Cardiac muscle cell (in vitro differentiated cells and primary cell): ENCODE measurements around the gene TAOK2. TPM values are rescaled to one million over a fixed set of nuclear protein-coding genes. Genes with fewer than 3 reads are reported as not detected.

ENCODE experiments used
- DNase-seq, 2 donors: peaks; one replicate each; pipeline versions ENCODE4 v3.0.0 to v3.0.0-alpha.2; 2010 to 2017; ENCODE audit warnings: low read depth in 1 of 2, low spot score in 1 of 2
- H3K27ac ChIP-seq: fragments of 200-600 bp; sonication (generic); 2 replicates; pipeline ENCODE4 v1.5.1; 2016
- H3K27me3 ChIP-seq: fragments of 200-600 bp; sonication (generic); 2 replicates; pipeline ENCODE4 v1.6.0; 2016; ENCODE audit warnings: control low read depth
- H3K36me3 ChIP-seq: fragments of 200-600 bp; sonication (generic); 2 replicates; pipeline ENCODE4 v1.5.1; 2016; ENCODE audit warnings: control low read depth
- H3K4me1 ChIP-seq: fragments of 200-600 bp; sonication (generic); 2 replicates; pipeline ENCODE4 v1.8.1; 2017; ENCODE audit warnings: low read depth, mild to moderate bottlenecking, mixed run types
- H3K4me3 ChIP-seq: fragments of 200-600 bp; sonication (generic); 2 replicates; pipeline ENCODE4 v1.5.1; 2016; ENCODE audit warnings: mild to moderate bottlenecking
- H3K9me3 ChIP-seq: fragments of 200-600 bp; sonication (generic); 2 replicates; pipeline ENCODE4 v1.5.1; 2017; ENCODE audit warnings: low read depth, mild to moderate bottlenecking, control low read depth
- polyA plus RNA-seq: library from polyadenylated mRNA; unstranded; fragments of >200 nt; fragmentation: Nextera tagmentation; extraction: Ambion mirVana; gene quantifications from 2 replicates; pipeline ENCODE4 v1.2.1, GENCODE V29; 2016
- total RNA-seq: library from RNA; depleted of rRNA; stranded (reverse); fragments of >200 nt; gene quantifications from 2 replicates; pipeline ENCODE4 v1.2.3, GENCODE V29; 2016
- TF ChIP-seq, protein P1 (sequence below): IDR thresholded peaks from 2 replicates; pipeline ENCODE4 v1.5.1; 2012; ENCODE audit warnings: low read depth, mild to moderate bottlenecking, low read length

Gene TAOK2
- total and polyA plus RNA-seq, 2 experiments from 2014 or later = 25.8 to 70.9 TPM

DNA sequence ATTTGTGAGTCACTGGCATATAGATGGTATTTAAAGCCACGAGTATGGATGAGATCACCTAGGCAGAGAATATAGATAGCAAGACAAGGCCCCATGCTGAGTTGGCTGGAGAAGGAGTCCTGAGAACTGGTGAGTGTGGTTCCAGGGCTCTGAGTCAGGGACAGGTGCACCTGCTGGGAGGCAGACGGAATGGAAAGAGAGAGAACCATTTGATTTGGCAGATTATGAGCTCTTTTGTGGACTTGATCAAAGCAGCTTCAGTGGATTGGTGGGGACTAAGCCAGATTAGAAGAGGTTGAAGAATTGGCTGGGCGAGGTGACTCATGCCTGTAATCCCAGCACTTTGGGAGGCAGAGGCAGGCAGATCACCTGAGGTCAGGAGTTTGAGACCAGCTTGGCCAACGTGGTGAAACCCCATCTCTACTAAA, 45.1 kb downstream of the TAOK2 start:
- H3K4me3 ChIP-seq = no peak overlapping the region
- H3K27ac ChIP-seq = no peak overlapping the region
- no peaks in the 10 kb centered on the region for H3K36me3 ChIP-seq
- no peak for DNase-seq
- H3K4me1 ChIP-seq = no peaks in the 10 kb centered on the region
- H3K9me3 ChIP-seq = no peaks in the 10 kb centered on the region
- no peaks in the 10 kb centered on the region for H3K27me3 ChIP-seq
- TF ChIP-seq, protein P1, sequence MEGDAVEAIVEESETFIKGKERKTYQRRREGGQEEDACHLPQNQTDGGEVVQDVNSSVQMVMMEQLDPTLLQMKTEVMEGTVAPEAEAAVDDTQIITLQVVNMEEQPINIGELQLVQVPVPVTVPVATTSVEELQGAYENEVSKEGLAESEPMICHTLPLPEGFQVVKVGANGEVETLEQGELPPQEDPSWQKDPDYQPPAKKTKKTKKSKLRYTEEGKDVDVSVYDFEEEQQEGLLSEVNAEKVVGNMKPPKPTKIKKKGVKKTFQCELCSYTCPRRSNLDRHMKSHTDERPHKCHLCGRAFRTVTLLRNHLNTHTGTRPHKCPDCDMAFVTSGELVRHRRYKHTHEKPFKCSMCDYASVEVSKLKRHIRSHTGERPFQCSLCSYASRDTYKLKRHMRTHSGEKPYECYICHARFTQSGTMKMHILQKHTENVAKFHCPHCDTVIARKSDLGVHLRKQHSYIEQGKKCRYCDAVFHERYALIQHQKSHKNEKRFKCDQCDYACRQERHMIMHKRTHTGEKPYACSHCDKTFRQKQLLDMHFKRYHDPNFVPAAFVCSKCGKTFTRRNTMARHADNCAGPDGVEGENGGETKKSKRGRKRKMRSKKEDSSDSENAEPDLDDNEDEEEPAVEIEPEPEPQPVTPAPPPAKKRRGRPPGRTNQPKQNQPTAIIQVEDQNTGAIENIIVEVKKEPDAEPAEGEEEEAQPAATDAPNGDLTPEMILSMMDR = no peak

GRCh38 chr16:30022887-30023286, 49.2 kb downstream of the TAOK2 start, which contains the start of gene C16orf92:
Gene C16orf92, plus strand, starts transcription at chr16:30023198. Its CDS starts 143 bp downstream, at chr16:30023341.
- Histone ChIP-seq H3K9me3 (no peaks in the 10 kb centered on the region), H3K4me3 (no peak within 1 kb of the TSS), H3K36me3 (no peaks in the 10 kb centered on the region), H3K27me3 (no peaks in the 10 kb centered on the region), H3K27ac (no peak within 1 kb of the TSS), H3K4me1 (no peaks in the 10 kb centered on the region)
- no peak for DNase-seq
- TF ChIP-seq, protein P1 = no peak

GRCh38 chr16:30023586-30023985, 49.9 kb downstream of the TAOK2 start:
- no peaks in the 10 kb centered on the region for H3K27me3 ChIP-seq
- H3K4me3 ChIP-seq = no peak overlapping the region
- H3K4me1 ChIP-seq = no peaks in the 10 kb centered on the region
- no peaks in the 10 kb centered on the region for H3K36me3 ChIP-seq
- TF ChIP-seq, protein P1 = no peak
- no peak overlapping the region for H3K27ac ChIP-seq
- H3K9me3 ChIP-seq = no peaks in the 10 kb centered on the region
- no peak for DNase-seq

- Histone ChIP-seq H3K27ac (no peak overlapping the region), H3K4me1 (no peaks in the 10 kb centered on the region), H3K4me3 (no peak overlapping the region), H3K36me3 (no peaks in the 10 kb centered on the region), H3K9me3 (no peaks in the 10 kb centered on the region), H3K27me3 (peaks cover under 1% of the 10 kb centered on the region)
- no peak for DNase-seq
- TF ChIP-seq, protein P1 = no peak
Observed at GRCh38 chr16:30024451-30024850, 50.8 kb downstream of the TAOK2 start.

- Histone ChIP-seq H3K27me3 (peaks cover 7% of the 10 kb centered on the region), H3K4me3 (no peak overlapping the region), H3K9me3 (no peaks in the 10 kb centered on the region), H3K4me1 (no peaks in the 10 kb centered on the region), H3K27ac (no peak overlapping the region), H3K36me3 (no peaks in the 10 kb centered on the region)
- DNase-seq = no peak
- TF ChIP-seq, protein P1 = no peak
Observed at GRCh38 chr16:30025156-30025555, 51.5 kb downstream of the TAOK2 start.

DNA sequence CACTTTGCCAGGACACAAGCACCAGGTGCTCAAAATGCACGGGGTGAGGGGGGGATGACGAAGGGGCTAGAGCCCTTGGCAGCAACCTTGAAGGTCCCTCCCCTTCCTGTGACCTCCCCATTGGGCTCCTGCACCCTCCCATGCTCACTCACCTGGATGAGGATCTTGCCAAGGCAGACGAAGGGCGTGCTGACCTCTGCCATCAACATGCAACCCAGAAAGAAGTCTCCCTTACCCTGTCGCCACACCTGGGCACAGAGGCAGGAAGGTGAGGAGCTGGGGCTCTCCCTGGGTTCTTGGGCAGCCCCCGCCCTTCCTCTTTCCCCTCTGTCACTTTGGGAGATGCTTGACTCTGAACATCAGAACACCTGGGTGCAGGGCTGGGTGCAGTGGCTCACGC, 51.9 kb downstream of the TAOK2 start:
- Histone ChIP-seq H3K4me3 (no peak overlapping the region), H3K4me1 (no peaks in the 10 kb centered on the region), H3K9me3 (no peaks in the 10 kb centered on the region), H3K27me3 (peaks cover 11% of the 10 kb centered on the region), H3K36me3 (no peaks in the 10 kb centered on the region), H3K27ac (no peak overlapping the region)
- TF ChIP-seq, protein P1 = no peak
- no peak for DNase-seq
